ENCODE measurements around the gene PTCH1. TPM values are rescaled to one million over a fixed set of nuclear protein-coding genes. Genes with fewer than 3 reads are reported as not detected.

Gene PTCH1
- polyA plus RNA-seq, 3 donors = not detected

GRCh38 chr9:95441081-95441480, 75.7 kb downstream of the PTCH1 start:
- no peak for DNase-seq
- Mint-ChIP-seq H3K9me3 (peaks cover 0 to 4% (median 1%) of the 10 kb centered on the region in 7 donors), H3K27me3 (ENCODE audit: low read depth in 3 of 3) (peaks cover 14 to 20% (median 16%) of the 10 kb centered on the region in 3 donors)

GRCh38 chr9:95440447-95440846, 76.3 kb downstream of the PTCH1 start:
- intact Hi-C loops (cut with micrococcal nuclease) = no loop called here
- no peak overlapping the region for H3K27ac Mint-ChIP-seq
- H3K36me3 Mint-ChIP-seq = no peaks in the 10 kb centered on the region
- 100% methylated on average over 1 of the region's 3 CpGs for WGBS (ENCODE audit: insufficient coverage)
- Histone ChIP-seq H3K4me1 (ENCODE audit: control insufficient read depth in 1 of 2, insufficient read depth in 2 of 2, low read length in 2 of 2) (no peaks in the 10 kb centered on the region), H2AFZ (ENCODE audit: insufficient read depth, low read depth, low read length, poor library complexity, severe bottlenecking) (no peak overlapping the region), H3K9ac (ENCODE audit: insufficient read depth, low read length, poor library complexity, severe bottlenecking) (no peak overlapping the region), H3K4me3 (replicated peaks in 1 of 3; ENCODE audit: low read depth in 2 of 3, low read length in 3 of 3) (no peak overlapping the region), H3K9me3 (replicated peaks in 1 of 2; ENCODE audit: control insufficient read depth in 1 of 2, insufficient read depth in 1 of 2, low read length in 2 of 2) (no peaks in the 10 kb centered on the region), H3K27ac (ENCODE audit: low read depth in 1 of 2, low read length in 2 of 2) (no peak overlapping the region), H3K79me2 (ENCODE audit: insufficient read depth, low read length) (no peaks in the 10 kb centered on the region), H3K36me3 (replicated peaks in 1 of 2; ENCODE audit: control insufficient read depth in 1 of 2, insufficient read depth in 2 of 2, low read length in 2 of 2) (no peaks in the 10 kb centered on the region), H4K20me1 (ENCODE audit: insufficient read depth, low read length) (no peaks in the 10 kb centered on the region), H3K4me2 (replicated peaks; ENCODE audit: extremely low read depth, low read length, poor library complexity, severe bottlenecking) (no peak overlapping the region), H3K27me3 (ENCODE audit: control insufficient read depth in 2 of 2, insufficient read depth in 2 of 2, low read length in 2 of 2) (peaks cover 2 to 12% of the 10 kb centered on the region in 2 donors)
- H3K27me3 Mint-ChIP-seq (ENCODE audit: low read depth in 3 of 3) = peaks cover 14 to 18% (median 15%) of the 10 kb centered on the region in 3 donors
- no peak overlapping the region for H3K4me3 Mint-ChIP-seq
- H3K4me1 Mint-ChIP-seq = no peaks in the 10 kb centered on the region
- peaks cover 0 to 4% (median 2%) of the 10 kb centered on the region in 7 donors for H3K9me3 Mint-ChIP-seq
- no peak for TF ChIP-seq CTCF (IDR thresholded peaks at IDR 0.05)
- no peak for DNase-seq

More at GRCh38 chr9:95441081-95441480, 75.7 kb downstream of the PTCH1 start:
- 94% methylated on average over 3 of the region's 9 CpGs for WGBS (ENCODE audit: insufficient coverage)
- Histone ChIP-seq H3K9ac (ENCODE audit: insufficient read depth, low read length, poor library complexity, severe bottlenecking) (no peak overlapping the region), H3K27me3 (ENCODE audit: control insufficient read depth in 2 of 2, insufficient read depth in 2 of 2, low read length in 2 of 2) (peaks cover 2 to 12% of the 10 kb centered on the region in 2 donors), H3K4me2 (replicated peaks; ENCODE audit: extremely low read depth, low read length, poor library complexity, severe bottlenecking) (no peak overlapping the region), H3K9me3 (replicated peaks in 1 of 2; ENCODE audit: control insufficient read depth in 1 of 2, insufficient read depth in 1 of 2, low read length in 2 of 2) (no peaks in the 10 kb centered on the region), H3K36me3 (replicated peaks in 1 of 2; ENCODE audit: control insufficient read depth in 1 of 2, insufficient read depth in 2 of 2, low read length in 2 of 2) (no peaks in the 10 kb centered on the region), H3K79me2 (ENCODE audit: insufficient read depth, low read length) (no peaks in the 10 kb centered on the region), H3K4me1 (ENCODE audit: control insufficient read depth in 1 of 2, insufficient read depth in 2 of 2, low read length in 2 of 2) (no peaks in the 10 kb centered on the region), H3K4me3 (replicated peaks in 1 of 3; ENCODE audit: low read depth in 2 of 3, low read length in 3 of 3) (no peak overlapping the region), H3K27ac (ENCODE audit: low read depth in 1 of 2, low read length in 2 of 2) (no peak overlapping the region), H4K20me1 (ENCODE audit: insufficient read depth, low read length) (no peaks in the 10 kb centered on the region), H2AFZ (ENCODE audit: insufficient read depth, low read depth, low read length, poor library complexity, severe bottlenecking) (no peak overlapping the region)
- no peaks in the 10 kb centered on the region for H3K36me3 Mint-ChIP-seq
- H3K4me1 Mint-ChIP-seq = no peaks in the 10 kb centered on the region
- H3K4me3 Mint-ChIP-seq = no peak overlapping the region
- intact Hi-C loops (cut with micrococcal nuclease) = no loop called here
- no peak overlapping the region for H3K27ac Mint-ChIP-seq
- TF ChIP-seq CTCF (IDR thresholded peaks at IDR 0.05) = no peak

Data from CD14-positive monocyte (primary cell).